ENCODE data around the gene OLA1.

Gene OLA1

DNA sequence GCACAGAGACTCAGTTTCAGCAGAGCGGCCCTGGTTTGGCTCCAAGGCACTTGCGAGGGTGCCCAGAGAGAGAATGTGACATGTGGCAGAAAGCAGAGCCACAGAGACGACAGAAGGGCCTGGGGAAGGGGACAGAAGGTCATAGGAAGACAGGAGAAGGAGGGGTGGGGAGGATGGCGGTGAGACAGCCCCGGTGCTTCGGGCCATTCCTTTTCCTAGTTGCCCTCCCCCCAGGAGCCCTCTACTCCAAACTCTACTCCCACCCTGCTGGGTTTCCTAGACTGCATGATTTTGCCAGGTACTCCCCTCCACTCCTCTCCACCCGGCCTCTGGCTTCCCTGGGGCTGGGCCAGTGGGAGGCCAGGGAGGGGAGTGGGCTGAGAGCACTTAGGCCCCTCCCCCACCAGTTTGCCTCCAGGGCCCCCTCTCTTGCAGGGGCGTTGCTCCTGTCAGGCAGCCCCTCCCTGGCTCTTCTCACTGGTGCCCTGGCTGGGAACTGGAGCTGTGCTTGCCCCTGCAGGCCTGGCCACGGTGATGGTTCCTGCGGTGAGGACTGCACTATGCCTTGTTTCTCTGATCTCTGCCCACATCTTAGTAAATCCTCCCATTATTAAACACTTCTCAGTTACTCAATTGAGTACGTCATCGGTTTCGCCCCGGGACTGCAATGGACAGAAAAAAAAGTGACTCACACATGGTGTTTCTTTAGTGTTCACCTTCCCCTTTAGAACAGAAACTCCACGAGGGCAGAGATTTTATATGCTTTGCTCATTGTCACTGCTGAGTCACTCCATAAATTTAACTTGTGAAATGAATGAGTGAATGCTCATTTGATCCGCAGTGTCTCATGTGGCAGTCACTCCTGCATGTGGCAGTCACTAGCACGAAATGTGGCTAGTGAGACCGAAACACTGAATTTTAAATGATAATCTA, 224.5 kb downstream of the OLA1 start:
- Histone ChIP-seq H3K4me1 (no peaks in the 10 kb centered on the region), H2AFZ (no peak overlapping the region), H3K79me2 (no peaks in the 10 kb centered on the region), H3K36me3 (ENCODE audit: control insufficient read depth, insufficient read depth, low read length) (no peaks in the 10 kb centered on the region), H3K27ac (no peak overlapping the region), H3K27me3 (ENCODE audit: control insufficient read depth, insufficient read depth, low read length) (no peaks in the 10 kb centered on the region), H3K9me3 (ENCODE audit: control insufficient read depth, low read length) (no peaks in the 10 kb centered on the region), H3K9ac (no peak overlapping the region), H3K4me3 (ENCODE audit: low read depth, low read length) (no peak overlapping the region), H3K4me2 (ENCODE audit: low read length) (no peak overlapping the region)
- TF ChIP-seq, protein P1, sequence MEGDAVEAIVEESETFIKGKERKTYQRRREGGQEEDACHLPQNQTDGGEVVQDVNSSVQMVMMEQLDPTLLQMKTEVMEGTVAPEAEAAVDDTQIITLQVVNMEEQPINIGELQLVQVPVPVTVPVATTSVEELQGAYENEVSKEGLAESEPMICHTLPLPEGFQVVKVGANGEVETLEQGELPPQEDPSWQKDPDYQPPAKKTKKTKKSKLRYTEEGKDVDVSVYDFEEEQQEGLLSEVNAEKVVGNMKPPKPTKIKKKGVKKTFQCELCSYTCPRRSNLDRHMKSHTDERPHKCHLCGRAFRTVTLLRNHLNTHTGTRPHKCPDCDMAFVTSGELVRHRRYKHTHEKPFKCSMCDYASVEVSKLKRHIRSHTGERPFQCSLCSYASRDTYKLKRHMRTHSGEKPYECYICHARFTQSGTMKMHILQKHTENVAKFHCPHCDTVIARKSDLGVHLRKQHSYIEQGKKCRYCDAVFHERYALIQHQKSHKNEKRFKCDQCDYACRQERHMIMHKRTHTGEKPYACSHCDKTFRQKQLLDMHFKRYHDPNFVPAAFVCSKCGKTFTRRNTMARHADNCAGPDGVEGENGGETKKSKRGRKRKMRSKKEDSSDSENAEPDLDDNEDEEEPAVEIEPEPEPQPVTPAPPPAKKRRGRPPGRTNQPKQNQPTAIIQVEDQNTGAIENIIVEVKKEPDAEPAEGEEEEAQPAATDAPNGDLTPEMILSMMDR (IDR thresholded peaks at IDR 0.05): no peak

Measured in parathyroid adenoma (tissue), 2 donors.